Fibroblast of skin of scalp (primary cell): ENCODE data around the gene TMTC1.

Experiments used
- DNase-seq: peaks from one replicate; pipeline ENCODE4 v3.0.0-alpha.2; 2013

The TMTC1 gene

DNA sequence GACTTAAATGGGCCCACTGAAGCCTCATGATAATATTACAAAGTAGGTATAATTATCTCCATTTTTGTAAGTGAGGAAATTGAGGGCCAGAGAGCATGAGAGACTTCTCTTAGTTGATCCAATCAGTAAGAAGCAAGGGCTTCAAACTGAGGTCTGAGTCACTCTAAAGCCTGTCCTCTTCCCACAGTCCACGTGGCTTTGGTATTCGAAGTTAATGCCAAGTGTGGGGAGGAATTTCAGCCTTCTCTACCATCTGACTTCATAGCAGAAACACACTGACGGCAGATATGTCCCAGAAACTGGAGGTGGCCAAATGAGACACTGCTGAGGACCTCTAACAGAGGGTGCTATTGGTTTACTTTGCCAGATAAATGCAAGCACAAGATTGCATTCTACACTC lies 171.8 kb downstream of the TMTC1 start:
- DNase-seq, result peak; percentile 84

DNA sequence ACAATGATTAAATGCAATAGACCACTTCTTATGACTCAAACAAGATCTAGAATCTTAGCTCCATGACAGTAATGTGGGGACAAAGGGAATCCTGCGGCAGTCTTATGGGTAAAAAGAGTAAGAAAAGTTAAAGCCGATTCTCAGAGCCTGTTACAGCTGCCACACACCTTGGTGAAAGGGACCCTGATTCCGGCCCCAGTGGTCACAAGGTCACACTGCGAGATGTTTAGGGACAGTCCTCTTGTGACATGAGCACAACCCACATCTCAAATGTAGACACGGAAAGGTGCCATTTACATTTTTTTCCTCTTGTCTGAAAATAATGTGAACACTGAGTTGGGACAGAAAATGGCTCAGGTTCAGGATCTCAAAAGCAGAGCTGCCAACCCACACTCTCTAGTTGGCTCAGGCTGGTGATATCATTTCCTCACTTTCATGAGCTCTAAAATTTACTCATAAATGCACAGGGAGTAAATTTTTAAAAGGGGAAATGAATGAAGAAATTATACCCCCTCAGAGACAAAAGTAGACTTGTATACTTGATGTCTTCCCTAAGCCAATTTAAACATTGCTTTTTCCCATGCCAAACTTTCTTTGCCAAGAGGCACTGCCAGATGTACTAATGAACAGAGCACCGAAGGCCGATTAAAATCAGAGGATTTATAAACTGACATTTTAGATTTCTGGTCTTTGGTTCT lies 173.1 kb downstream of the TMTC1 start:
- no peak for DNase-seq

DNA sequence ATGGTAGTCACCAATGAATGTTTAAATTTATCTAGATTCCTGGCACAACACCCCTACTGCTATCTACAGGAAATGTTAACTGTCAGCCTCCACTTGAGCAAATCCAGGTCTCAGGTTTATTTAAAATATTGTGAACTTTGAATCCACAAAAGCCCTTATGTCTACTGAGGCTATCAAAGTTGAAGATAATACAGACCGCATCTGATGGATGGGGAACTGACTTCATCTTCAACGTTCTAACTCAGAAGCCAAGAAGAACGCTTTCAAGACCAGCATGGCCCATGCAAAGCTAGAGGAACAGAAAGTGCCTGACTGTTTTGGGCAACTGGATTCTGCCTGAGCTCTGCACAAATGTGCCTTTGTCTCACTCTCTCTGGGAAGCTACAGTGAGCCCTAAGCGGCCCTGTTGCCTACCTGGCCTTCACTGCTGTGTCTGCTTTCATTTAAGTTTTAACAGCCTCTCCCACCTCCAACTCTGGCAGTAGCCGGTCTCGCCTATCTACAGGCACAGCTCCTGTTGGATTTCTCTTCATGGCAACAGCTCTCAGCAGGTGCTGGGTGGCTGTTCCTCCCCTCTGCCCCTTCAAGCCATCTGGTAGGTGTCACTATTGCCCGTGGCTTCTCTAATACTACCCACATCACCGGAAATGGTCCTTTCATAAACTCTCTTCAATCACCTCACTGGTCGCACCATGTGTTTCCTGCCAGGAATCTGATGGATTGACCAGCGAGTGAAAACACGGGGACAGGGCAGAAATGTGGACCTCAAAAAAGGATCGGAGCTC lies 174.1 kb downstream of the TMTC1 start:
- DNase-seq, result no peak

GRCh38 chr12:29608581-29608980 lies 175.2 kb downstream of the TMTC1 start:
- no peak for DNase-seq

DNA sequence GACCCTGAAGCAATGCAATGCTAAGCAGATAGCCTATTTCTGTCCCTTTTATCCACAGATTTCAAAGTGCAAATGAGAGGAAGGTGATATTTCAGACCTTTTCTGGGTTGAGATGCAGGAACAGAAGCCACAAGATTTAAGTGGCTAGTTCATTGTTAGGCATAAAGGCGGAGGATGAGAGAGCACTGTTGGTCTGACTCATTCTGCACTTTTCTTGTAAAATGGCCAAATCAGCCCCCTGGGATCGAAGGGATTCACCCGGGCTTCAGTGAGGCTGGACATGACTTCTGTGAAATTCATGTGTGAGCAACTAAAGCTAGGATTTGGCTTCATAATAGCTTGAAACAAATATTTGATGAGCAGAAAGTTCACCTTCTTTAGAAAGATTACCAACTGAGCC lies 184.4 kb downstream of the TMTC1 start:
- peak; percentile 62 for DNase-seq

DNA sequence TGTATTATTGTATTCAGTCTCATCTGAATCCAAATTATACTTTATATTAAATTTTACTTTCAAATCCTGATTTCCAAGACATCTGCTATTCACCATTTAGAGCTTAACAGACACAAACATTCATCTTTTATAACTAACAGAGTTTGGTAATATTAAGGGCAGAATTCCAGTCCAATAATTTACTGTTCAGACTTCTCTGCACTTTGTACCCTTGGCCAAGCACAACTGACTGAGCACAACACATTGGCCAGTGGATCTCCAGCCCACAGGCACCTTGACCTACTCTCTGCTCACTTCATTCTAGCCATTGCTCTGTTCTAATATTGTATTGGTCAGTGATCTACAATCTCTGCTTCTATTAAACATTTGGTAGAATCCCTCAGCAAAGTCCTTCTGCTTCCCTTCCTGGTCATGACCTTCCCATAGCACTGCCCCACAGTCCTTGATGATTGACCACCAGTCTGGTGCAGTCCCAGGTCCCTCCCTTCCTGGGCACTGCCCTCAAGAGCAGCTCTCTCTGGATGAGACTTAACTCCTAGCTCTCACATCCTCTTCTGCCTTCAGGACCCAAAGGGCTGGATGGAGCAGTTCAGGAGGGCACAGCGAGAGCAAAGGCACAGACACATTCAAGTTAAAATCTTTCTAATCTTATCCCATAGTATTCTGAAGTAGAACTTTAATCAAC lies 188.5 kb downstream of the TMTC1 start:
- DNase-seq, result no peak

- no peak for DNase-seq
Measured at GRCh38 chr12:29593001-29593400, 190.7 kb downstream of the TMTC1 start.

DNA sequence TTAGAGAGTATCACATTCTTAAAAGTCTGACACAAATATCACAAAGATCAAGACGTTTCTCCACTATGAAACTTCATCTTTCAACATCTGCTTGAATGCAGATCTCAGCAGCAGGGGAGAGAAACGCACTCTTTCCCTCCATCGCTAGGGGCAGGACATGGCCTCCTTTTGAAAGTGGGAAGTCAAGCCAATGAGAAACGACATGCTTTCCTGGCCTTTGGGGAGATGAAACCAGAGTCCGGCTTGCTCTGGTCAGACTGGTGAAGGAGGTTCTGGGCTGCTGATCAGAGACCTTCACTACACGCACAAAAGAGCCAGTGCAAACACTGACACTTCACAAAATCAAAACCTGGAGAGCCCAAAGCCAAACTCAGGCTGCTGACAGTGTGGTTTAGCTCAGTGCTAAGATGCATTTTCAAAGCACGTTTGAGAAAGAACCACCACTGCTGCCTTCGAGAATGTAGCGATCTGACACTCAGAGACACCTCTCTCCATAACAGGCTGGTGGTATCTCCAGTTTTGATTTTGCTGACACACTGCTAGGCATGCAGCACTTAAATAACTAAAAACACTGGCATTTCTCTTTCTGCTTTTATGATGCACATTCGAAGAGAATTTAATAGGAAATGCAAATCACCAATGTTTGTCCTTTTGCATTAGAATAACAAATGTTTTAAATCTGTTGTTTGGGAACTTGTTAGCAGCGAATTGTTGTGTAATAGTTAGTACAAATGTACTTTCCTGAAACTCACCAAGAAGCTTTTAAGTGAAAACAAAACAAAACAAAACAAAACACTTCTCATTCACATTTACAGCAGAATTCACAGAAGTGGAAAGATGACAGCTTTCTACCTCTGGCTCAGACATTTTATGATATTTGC lies 192.4 kb downstream of the TMTC1 start:
- peak; percentile 31 for DNase-seq

DNA sequence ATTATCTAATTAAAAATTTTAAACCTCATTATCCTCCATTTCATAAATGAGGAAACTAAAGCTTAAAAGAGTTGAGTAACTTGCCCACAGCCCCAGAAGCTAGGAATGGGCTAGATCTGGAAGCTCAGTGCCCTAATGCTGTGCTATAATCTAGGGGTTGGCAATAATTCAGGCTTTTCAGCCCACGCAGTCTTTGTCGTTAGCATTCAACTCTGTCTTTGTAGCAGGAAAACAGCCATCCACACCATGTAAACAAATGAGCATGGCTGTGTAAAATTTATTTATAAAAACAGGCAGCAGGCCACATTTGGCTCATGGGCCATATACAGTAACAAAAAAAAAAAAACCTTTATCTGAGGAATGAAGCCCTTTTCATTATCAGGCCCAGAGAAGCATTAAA lies 193.9 kb downstream of the TMTC1 start:
- DNase-seq, result no peak

GRCh38 chr12:29589286-29589820 lies 194.4 kb downstream of the TMTC1 start:
- no peak for DNase-seq

- DNase-seq, result no peak
Measured at GRCh38 chr12:29582677-29583272, 201.0 kb downstream of the TMTC1 start.

- no peak for DNase-seq
Measured at GRCh38 chr12:29582146-29582545, 201.6 kb downstream of the TMTC1 start.

DNA sequence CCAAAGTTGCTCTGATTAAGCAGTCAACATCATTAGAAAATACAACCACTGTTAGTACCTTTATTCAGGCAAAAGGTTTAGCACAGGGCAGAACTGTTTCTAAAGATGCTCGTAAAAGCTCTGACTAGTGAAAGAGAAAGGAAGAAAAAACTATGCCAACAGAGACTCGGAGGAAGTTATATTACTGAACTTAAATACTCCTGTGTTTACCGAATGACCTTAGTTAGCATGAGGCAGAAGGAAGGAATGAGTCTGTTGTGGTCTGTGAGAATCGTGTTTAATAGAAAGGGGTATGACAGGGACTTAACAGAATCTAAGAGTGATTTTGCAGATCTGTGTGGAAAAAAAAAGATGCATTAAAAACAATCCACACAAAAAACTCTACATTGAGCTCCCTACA lies 202.1 kb downstream of the TMTC1 start:
- DNase-seq, result peak; percentile 12

- no peak for DNase-seq
Measured at GRCh38 chr12:29580971-29581370, 202.8 kb downstream of the TMTC1 start.

GRCh38 chr12:29578731-29579130 lies 205.0 kb downstream of the TMTC1 start:
- DNase-seq, result no peak

DNA sequence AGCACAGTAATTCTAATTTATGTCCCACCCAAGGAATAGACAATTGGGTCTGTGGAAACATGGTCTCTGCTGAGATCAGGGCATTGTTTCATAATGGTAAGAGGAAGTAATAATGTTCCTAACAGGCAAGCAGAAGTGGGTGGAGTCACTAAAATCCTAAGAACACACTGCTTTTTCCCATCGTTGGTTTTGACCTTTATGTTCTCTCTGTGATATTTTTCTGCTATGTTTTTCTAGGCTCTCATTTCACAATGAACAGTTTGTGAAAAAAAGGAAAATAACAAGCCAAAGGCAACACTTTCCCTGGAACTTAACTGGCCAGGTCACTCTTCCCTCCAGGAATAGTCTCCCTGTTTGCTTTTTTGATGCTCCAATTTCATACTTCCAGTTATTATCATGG lies 205.7 kb downstream of the TMTC1 start:
- DNase-seq, result no peak

DNA sequence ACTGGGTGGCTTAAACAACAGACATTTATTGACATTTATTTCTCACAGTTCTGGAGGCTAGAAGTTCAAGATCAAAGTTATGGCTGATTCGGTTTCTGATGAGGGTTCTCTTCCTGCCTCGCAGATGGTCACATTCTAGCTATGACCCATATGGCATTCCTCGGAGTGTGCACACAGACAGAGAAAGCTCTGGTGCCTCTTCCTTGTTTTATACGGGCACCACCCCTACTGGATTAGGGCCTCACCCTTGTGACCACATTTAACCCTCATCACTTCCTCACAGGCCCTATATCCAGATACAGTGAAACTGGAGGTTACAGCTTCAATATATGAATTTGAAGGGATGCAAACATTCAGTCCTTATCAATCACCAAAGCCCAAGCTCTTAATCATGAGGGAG lies 209.2 kb downstream of the TMTC1 start:
- no peak for DNase-seq

DNA sequence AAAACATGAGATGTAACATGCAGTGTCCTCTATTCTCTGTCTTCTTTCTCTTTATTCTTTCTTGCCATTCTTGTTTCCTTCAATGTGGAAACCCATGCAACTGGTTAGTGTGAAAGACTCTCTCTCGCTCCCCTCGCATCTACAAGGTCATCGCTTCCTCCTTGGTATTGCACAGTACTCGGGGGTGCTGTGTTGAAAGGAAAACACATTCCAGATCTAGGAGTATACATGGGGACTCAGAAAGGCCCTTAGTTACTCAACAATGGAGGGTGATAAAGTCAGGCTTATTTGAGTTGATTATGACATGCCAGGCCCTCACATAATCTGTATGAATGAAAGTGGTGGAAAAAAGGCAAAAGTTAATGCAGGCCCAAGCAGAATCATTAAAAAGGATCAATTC lies 210.8 kb downstream of the TMTC1 start:
- DNase-seq, result no peak

DNA sequence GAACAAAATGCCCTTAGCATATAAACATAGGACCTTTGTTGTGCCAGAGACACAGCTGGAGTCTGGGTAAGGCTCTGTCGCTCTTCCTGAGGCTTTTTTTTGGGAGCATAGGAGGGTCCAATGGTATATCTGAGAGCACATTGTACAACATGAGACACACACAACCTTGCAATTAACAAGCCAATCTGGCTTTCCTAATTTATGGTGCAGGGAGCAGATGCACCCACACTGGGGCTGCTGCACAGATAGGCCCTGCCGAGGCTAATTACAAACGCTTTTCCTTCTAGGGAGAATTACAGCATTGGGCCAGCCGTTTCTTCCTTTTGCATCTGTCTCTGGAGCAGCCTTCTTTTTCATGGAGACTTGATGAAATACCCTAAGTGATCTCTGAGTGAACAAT lies 211.3 kb downstream of the TMTC1 start:
- no peak for DNase-seq

DNA sequence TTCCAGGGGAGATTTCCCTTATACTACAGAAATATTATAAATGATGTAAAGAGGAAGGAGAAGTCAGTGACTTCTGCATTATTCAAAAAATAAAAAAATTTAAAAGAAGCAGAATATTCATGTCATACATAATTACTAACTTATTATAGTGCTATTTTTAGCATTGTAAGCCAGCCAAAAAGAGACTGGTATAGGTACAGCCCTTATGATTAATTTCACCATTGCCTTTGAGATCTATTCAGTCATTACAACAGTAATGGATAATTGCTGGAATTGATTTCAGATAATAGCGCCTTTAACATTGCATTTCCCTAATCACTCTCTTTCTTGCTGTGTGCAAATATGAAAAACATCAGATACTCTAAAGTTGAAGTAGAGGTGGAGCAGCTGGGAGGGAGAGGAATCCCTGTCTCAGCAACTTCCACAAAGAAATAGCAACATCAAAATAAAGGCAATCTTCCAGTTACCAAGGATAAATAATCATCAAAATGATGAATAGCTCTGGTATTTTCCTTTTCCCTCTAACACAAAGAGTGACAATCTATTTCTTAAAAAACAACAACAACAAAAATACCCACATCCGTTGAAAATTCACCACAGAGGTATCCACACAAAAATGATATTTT lies 214.5 kb downstream of the TMTC1 start:
- DNase-seq, result no peak

DNA sequence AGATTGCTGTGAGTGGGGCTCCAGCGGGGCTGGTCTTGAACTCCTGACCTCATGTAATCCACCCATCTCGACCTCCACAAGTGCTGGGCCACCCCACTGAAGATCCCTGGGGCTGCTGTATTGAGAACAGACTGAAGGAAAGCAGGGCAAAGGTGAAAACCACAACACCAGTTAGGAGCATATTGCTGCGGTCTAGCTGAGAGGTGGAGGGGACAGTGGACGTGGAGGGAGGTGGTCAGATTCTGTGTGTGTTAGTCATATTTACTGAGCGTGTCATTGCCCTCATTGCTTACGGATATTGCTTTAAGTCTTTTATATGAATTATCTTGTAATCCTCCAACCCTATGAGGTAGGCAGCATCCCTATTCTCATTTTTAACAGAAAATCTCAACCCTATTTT lies 217.3 kb downstream of the TMTC1 start:
- no peak for DNase-seq

- no peak for DNase-seq
Measured at GRCh38 chr12:29565727-29566126, 218.0 kb downstream of the TMTC1 start.
